ENCODE data around the gene APMAP.

Gene APMAP

GRCh38 chr20:24916412-24916811 lies 76.1 kb downstream of the APMAP start:
- TF ChIP-seq REST (IDR thresholded peaks at IDR 0.05; ENCODE audit: insufficient read depth in 1 of 2, low read depth in 2 of 2, low read length in 2 of 2) (no peak), FOXP2 (optimal IDR thresholded peaks at IDR 0.05; ENCODE audit: borderline replicate concordance, extremely low read depth, extremely low read length, insufficient read depth) (no peak), POLR2AphosphoS5 (IDR thresholded peaks at IDR 0.05; ENCODE audit: low read depth, low read length) (no peak), TAF1 (IDR thresholded peaks at IDR 0.05; ENCODE audit: borderline replicate concordance, insufficient read depth, low read length) (no peak), SIN3A (IDR thresholded peaks at IDR 0.05; ENCODE audit: borderline replicate concordance, insufficient read depth, low read length) (no peak)

GRCh38 chr20:24915892-24916291 lies 76.7 kb downstream of the APMAP start:
- no peak for TF ChIP-seq TAF1 (IDR thresholded peaks at IDR 0.05; ENCODE audit: borderline replicate concordance, insufficient read depth, low read length)
- TF ChIP-seq SIN3A (IDR thresholded peaks at IDR 0.05; ENCODE audit: borderline replicate concordance, insufficient read depth, low read length) = no peak
- no peak for TF ChIP-seq POLR2AphosphoS5 (IDR thresholded peaks at IDR 0.05; ENCODE audit: low read depth, low read length)
- TF ChIP-seq FOXP2 (optimal IDR thresholded peaks at IDR 0.05; ENCODE audit: borderline replicate concordance, extremely low read depth, extremely low read length, insufficient read depth) = no peak
- no peak for TF ChIP-seq REST (IDR thresholded peaks at IDR 0.05; ENCODE audit: insufficient read depth in 1 of 2, low read depth in 2 of 2, low read length in 2 of 2)

- TF ChIP-seq POLR2AphosphoS5 (IDR thresholded peaks at IDR 0.05; ENCODE audit: low read depth, low read length) (no peak), FOXP2 (optimal IDR thresholded peaks at IDR 0.05; ENCODE audit: borderline replicate concordance, extremely low read depth, extremely low read length, insufficient read depth) (no peak), SIN3A (IDR thresholded peaks at IDR 0.05; ENCODE audit: borderline replicate concordance, insufficient read depth, low read length) (no peak), TAF1 (IDR thresholded peaks at IDR 0.05; ENCODE audit: borderline replicate concordance, insufficient read depth, low read length) (no peak), REST (IDR thresholded peaks at IDR 0.05; ENCODE audit: insufficient read depth in 1 of 2, low read depth in 2 of 2, low read length in 2 of 2) (no peak)
Observed at GRCh38 chr20:24915440-24915839, 77.1 kb downstream of the APMAP start.

- TF ChIP-seq POLR2AphosphoS5 (IDR thresholded peaks at IDR 0.05; ENCODE audit: low read depth, low read length) (no peak), TAF1 (IDR thresholded peaks at IDR 0.05; ENCODE audit: borderline replicate concordance, insufficient read depth, low read length) (no peak), REST (IDR thresholded peaks at IDR 0.05; ENCODE audit: insufficient read depth in 1 of 2, low read depth in 2 of 2, low read length in 2 of 2) (no peak), FOXP2 (optimal IDR thresholded peaks at IDR 0.05; ENCODE audit: borderline replicate concordance, extremely low read depth, extremely low read length, insufficient read depth) (no peak)
Observed at GRCh38 chr20:24914388-24915241, 77.9 kb downstream of the APMAP start.

Data from PFSK-1 (cell line).